Epithelial cell of proximal tubule (primary cell): ENCODE results near the gene PPP1R1B. TPM values are rescaled to one million over a fixed set of nuclear protein-coding genes. Genes with fewer than 3 reads are reported as not detected.
A peak's percentile ranks its signal among the peaks of the same experiment; 100 is the strongest.

Source experiments
- DNase-seq: peaks from one replicate; pipeline ENCODE4 v3.0.0-alpha.2; 2011; ENCODE audit warnings: low read depth
- H3K4me3 ChIP-seq: 2 replicates; pipeline ENCODE4 v1.5.1; 2011; ENCODE audit warnings: low read depth, mild to moderate bottlenecking, low read length
- CTCF ChIP-seq: conservative IDR thresholded peaks from 2 replicates; pipeline ENCODE4 v1.5.1; 2012; ENCODE audit warnings: low read depth, mild to moderate bottlenecking, low read length
- total RNA-seq: library from RNA; depleted of rRNA; stranded (reverse); fragments of >200 nt; gene quantifications from 2 replicates; pipeline ENCODE4 v1.2.3, GENCODE V29; 2015

The PPP1R1B gene
- total RNA-seq, 1 donor from 2014 or later = not detected

GRCh38 chr17:39660397-39661385 lies 33.9 kb downstream of the PPP1R1B start:
- TF ChIP-seq CTCF = no peak
- H3K4me3 ChIP-seq = no peak overlapping the region
- DNase-seq = no peak

GRCh38 chr17:39661744-39662541 lies 35.2 kb downstream of the PPP1R1B start:
- TF ChIP-seq CTCF = no peak
- no peak for DNase-seq
- no peak overlapping the region for H3K4me3 ChIP-seq

- no peak for TF ChIP-seq CTCF
- DNase-seq = no peak
- H3K4me3 ChIP-seq = no peak overlapping the region
Measured at GRCh38 chr17:39662551-39663339, 36.0 kb downstream of the PPP1R1B start.

- no peak for TF ChIP-seq CTCF
- no peak for DNase-seq
- no peak overlapping the region for H3K4me3 ChIP-seq
Measured at GRCh38 chr17:39663340-39663687, 36.6 kb downstream of the PPP1R1B start.

- no peak for TF ChIP-seq CTCF
- peak overlapping the region; percentile 26 for H3K4me3 ChIP-seq
- no peak for DNase-seq
Measured at GRCh38 chr17:39663688-39664580, 37.2 kb downstream of the PPP1R1B start.
